ENCODE results near the gene BRICD5.

Gene BRICD5

GRCh38 chr16:2187212-2187611, 23.5 kb downstream of the BRICD5 start:
- Histone ChIP-seq H3K14ac (ENCODE audit: low read length) (no peak overlapping the region), H3K27ac (ENCODE audit: low read depth, low read length) (no peak overlapping the region), H3K4me3 (ENCODE audit: low read depth, low read length) (no peak overlapping the region), H3K4me1 (ENCODE audit: control insufficient read depth in 1 of 2, insufficient read depth in 2 of 2, low read length in 2 of 2) (no peaks in the 10 kb centered on the region), H3K4me2 (ENCODE audit: low read length) (no peak overlapping the region), H4K91ac (ENCODE audit: low read depth, low read length) (no peak overlapping the region), H3K9me3 (ENCODE audit: insufficient read depth, low read depth, low read length) (peaks cover 2% of the 10 kb centered on the region), H4K8ac (ENCODE audit: low read depth, low read length) (no peak overlapping the region), H3K9ac (ENCODE audit: low read length) (no peak overlapping the region), H2AFZ (ENCODE audit: insufficient read depth, low read length, poor library complexity) (no peak overlapping the region), H3K79me1 (ENCODE audit: low read length) (no peaks in the 10 kb centered on the region), H3K36me3 (ENCODE audit: control insufficient read depth in 1 of 2, insufficient read depth in 2 of 2, low read length in 2 of 2) (no peaks in the 10 kb centered on the region), H3K4ac (ENCODE audit: low read depth, low read length) (no peak overlapping the region), H2AK5ac (ENCODE audit: low read length) (no peak overlapping the region), H3K18ac (ENCODE audit: low read length) (no peak overlapping the region), H2BK5ac (ENCODE audit: low read depth, low read length, poor library complexity) (no peak overlapping the region), H3K27me3 (ENCODE audit: insufficient read depth, low read length) (no peaks in the 10 kb centered on the region), H2BK120ac (ENCODE audit: insufficient read depth, low read length, poor library complexity) (no peak overlapping the region), H3K23ac (ENCODE audit: low read length) (no peak overlapping the region), H4K12ac (ENCODE audit: low read depth, low read length) (no peak overlapping the region), H2BK12ac (ENCODE audit: low read length) (no peak overlapping the region), H3K79me2 (ENCODE audit: control insufficient read depth, insufficient read depth, low read length, poor library complexity) (no peaks in the 10 kb centered on the region)
- no peak for DNase-seq
- no CpG with 5 or more reads among the region's 17 CpGs for WGBS (ENCODE audit: extremely low coverage, insufficient coverage, insufficient read length)

GRCh38 chr16:2186505-2186904, 24.2 kb downstream of the BRICD5 start:
- no peak overlapping the region for H2BK12ac ChIP-seq (ENCODE audit: low read length)
- no peak overlapping the region for H3K23ac ChIP-seq (ENCODE audit: low read length)
- no peak overlapping the region for H3K4me2 ChIP-seq (ENCODE audit: low read length)
- no peaks in the 10 kb centered on the region for H3K36me3 ChIP-seq (ENCODE audit: control insufficient read depth in 1 of 2, insufficient read depth in 2 of 2, low read length in 2 of 2)
- H3K4ac ChIP-seq (ENCODE audit: low read depth, low read length), result no peak overlapping the region
- no peak overlapping the region for H4K91ac ChIP-seq (ENCODE audit: low read depth, low read length)
- H2AK5ac ChIP-seq (ENCODE audit: low read length), result no peak overlapping the region
- H3K14ac ChIP-seq (ENCODE audit: low read length), result no peak overlapping the region
- H4K8ac ChIP-seq (ENCODE audit: low read depth, low read length), result no peak overlapping the region
- H3K9me3 ChIP-seq (ENCODE audit: insufficient read depth, low read depth, low read length), result no peaks in the 10 kb centered on the region
- no peaks in the 10 kb centered on the region for H3K27me3 ChIP-seq (ENCODE audit: insufficient read depth, low read length)
- no peaks in the 10 kb centered on the region for H3K4me1 ChIP-seq (ENCODE audit: control insufficient read depth in 1 of 2, insufficient read depth in 2 of 2, low read length in 2 of 2)
- no peak overlapping the region for H2BK120ac ChIP-seq (ENCODE audit: insufficient read depth, low read length, poor library complexity)
- no peak overlapping the region for H3K18ac ChIP-seq (ENCODE audit: low read length)
- no peak overlapping the region for H2BK5ac ChIP-seq (ENCODE audit: low read depth, low read length, poor library complexity)
- no peak overlapping the region for H3K27ac ChIP-seq (ENCODE audit: low read depth, low read length)
- no peak overlapping the region for H2AFZ ChIP-seq (ENCODE audit: insufficient read depth, low read length, poor library complexity)
- no peak overlapping the region for H4K12ac ChIP-seq (ENCODE audit: low read depth, low read length)
- H3K9ac ChIP-seq (ENCODE audit: low read length), result no peak overlapping the region
- no CpG with 5 or more reads among the region's 20 CpGs for WGBS (ENCODE audit: extremely low coverage, insufficient coverage, insufficient read length)
- H3K4me3 ChIP-seq (ENCODE audit: low read depth, low read length), result no peak overlapping the region
- no peak for DNase-seq
- H3K79me2 ChIP-seq (ENCODE audit: control insufficient read depth, insufficient read depth, low read length, poor library complexity), result no peaks in the 10 kb centered on the region
- H3K79me1 ChIP-seq (ENCODE audit: low read length), result no peaks in the 10 kb centered on the region

GRCh38 chr16:2186064-2186463, 24.6 kb downstream of the BRICD5 start:
- H3K18ac ChIP-seq (ENCODE audit: low read length), result no peak overlapping the region
- H2AK5ac ChIP-seq (ENCODE audit: low read length), result no peak overlapping the region
- no peak overlapping the region for H2AFZ ChIP-seq (ENCODE audit: insufficient read depth, low read length, poor library complexity)
- DNase-seq, result no peak
- no peaks in the 10 kb centered on the region for H3K79me1 ChIP-seq (ENCODE audit: low read length)
- H4K8ac ChIP-seq (ENCODE audit: low read depth, low read length), result no peak overlapping the region
- H3K36me3 ChIP-seq (ENCODE audit: control insufficient read depth in 1 of 2, insufficient read depth in 2 of 2, low read length in 2 of 2), result no peaks in the 10 kb centered on the region
- H3K23ac ChIP-seq (ENCODE audit: low read length), result no peak overlapping the region
- no peak overlapping the region for H2BK5ac ChIP-seq (ENCODE audit: low read depth, low read length, poor library complexity)
- no peak overlapping the region for H3K4me3 ChIP-seq (ENCODE audit: low read depth, low read length)
- no peak overlapping the region for H3K4ac ChIP-seq (ENCODE audit: low read depth, low read length)
- no peak overlapping the region for H4K12ac ChIP-seq (ENCODE audit: low read depth, low read length)
- H4K91ac ChIP-seq (ENCODE audit: low read depth, low read length), result no peak overlapping the region
- no peaks in the 10 kb centered on the region for H3K79me2 ChIP-seq (ENCODE audit: control insufficient read depth, insufficient read depth, low read length, poor library complexity)
- H3K4me2 ChIP-seq (ENCODE audit: low read length), result no peak overlapping the region
- no peaks in the 10 kb centered on the region for H3K4me1 ChIP-seq (ENCODE audit: control insufficient read depth in 1 of 2, insufficient read depth in 2 of 2, low read length in 2 of 2)
- H2BK120ac ChIP-seq (ENCODE audit: insufficient read depth, low read length, poor library complexity), result no peak overlapping the region
- no peak overlapping the region for H3K14ac ChIP-seq (ENCODE audit: low read length)
- no peaks in the 10 kb centered on the region for H3K27me3 ChIP-seq (ENCODE audit: insufficient read depth, low read length)
- H2BK12ac ChIP-seq (ENCODE audit: low read length), result no peak overlapping the region
- WGBS (ENCODE audit: extremely low coverage, insufficient coverage, insufficient read length), result no CpG with 5 or more reads among the region's 13 CpGs
- no peak overlapping the region for H3K27ac ChIP-seq (ENCODE audit: low read depth, low read length)
- H3K9me3 ChIP-seq (ENCODE audit: insufficient read depth, low read depth, low read length), result no peaks in the 10 kb centered on the region
- no peak overlapping the region for H3K9ac ChIP-seq (ENCODE audit: low read length)

DNA sequence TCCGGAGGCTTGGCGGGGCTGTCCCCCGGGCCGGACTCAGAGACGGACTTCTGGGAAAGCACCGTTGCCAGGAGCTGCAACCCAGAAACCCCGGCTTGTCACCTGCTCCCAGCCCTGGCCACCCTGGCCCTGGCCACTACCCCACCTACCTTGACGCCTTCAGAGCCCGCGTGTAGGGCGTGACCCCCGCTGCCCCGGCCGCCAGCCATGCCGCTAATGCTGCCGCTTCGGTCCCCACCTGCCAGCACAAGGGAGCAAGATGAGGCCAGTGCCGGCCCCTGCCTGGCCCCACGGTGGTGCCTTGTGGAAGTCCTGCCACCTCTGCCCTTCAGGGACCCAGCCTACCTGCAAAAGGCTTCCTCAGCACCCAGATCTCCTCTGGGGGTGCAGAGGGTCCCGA, 25.7 kb downstream of the BRICD5 start:
- DNase-seq, result no peak
- H2BK12ac ChIP-seq (ENCODE audit: low read length), result no peak overlapping the region
- H2AK5ac ChIP-seq (ENCODE audit: low read length), result no peak overlapping the region
- H3K9me3 ChIP-seq (ENCODE audit: insufficient read depth, low read depth, low read length), result no peaks in the 10 kb centered on the region
- H3K14ac ChIP-seq (ENCODE audit: low read length), result no peak overlapping the region
- no peak overlapping the region for H3K18ac ChIP-seq (ENCODE audit: low read length)
- H3K36me3 ChIP-seq (ENCODE audit: control insufficient read depth in 1 of 2, insufficient read depth in 2 of 2, low read length in 2 of 2), result no peaks in the 10 kb centered on the region
- no peak overlapping the region for H3K9ac ChIP-seq (ENCODE audit: low read length)
- no peak overlapping the region for H3K4me3 ChIP-seq (ENCODE audit: low read depth, low read length)
- H3K23ac ChIP-seq (ENCODE audit: low read length), result no peak overlapping the region
- no peak overlapping the region for H4K12ac ChIP-seq (ENCODE audit: low read depth, low read length)
- H3K79me1 ChIP-seq (ENCODE audit: low read length), result no peaks in the 10 kb centered on the region
- H3K4me2 ChIP-seq (ENCODE audit: low read length), result no peak overlapping the region
- H2AFZ ChIP-seq (ENCODE audit: insufficient read depth, low read length, poor library complexity), result no peak overlapping the region
- no peak overlapping the region for H3K4ac ChIP-seq (ENCODE audit: low read depth, low read length)
- H3K27me3 ChIP-seq (ENCODE audit: insufficient read depth, low read length), result no peaks in the 10 kb centered on the region
- H2BK120ac ChIP-seq (ENCODE audit: insufficient read depth, low read length, poor library complexity), result no peak overlapping the region
- no peak overlapping the region for H3K27ac ChIP-seq (ENCODE audit: low read depth, low read length)
- H3K79me2 ChIP-seq (ENCODE audit: control insufficient read depth, insufficient read depth, low read length, poor library complexity), result no peaks in the 10 kb centered on the region
- no peak overlapping the region for H2BK5ac ChIP-seq (ENCODE audit: low read depth, low read length, poor library complexity)
- H3K4me1 ChIP-seq (ENCODE audit: control insufficient read depth in 1 of 2, insufficient read depth in 2 of 2, low read length in 2 of 2), result no peaks in the 10 kb centered on the region
- no CpG with 5 or more reads among the region's 20 CpGs for WGBS (ENCODE audit: extremely low coverage, insufficient coverage, insufficient read length)
- H4K91ac ChIP-seq (ENCODE audit: low read depth, low read length), result no peak overlapping the region
- H4K8ac ChIP-seq (ENCODE audit: low read depth, low read length), result no peak overlapping the region
